Stimulated activated CD4-positive, alpha-beta T cell treated with anti-CD3 and anti-CD28 coated beads, TNF-alpha, amount 100 ng/mL, for 4 hours (primary cell): ENCODE measurements around the gene DDRGK1.
A peak's percentile ranks its signal among the peaks of the same experiment; 100 is the strongest.

ENCODE experiments used
- DNase-seq, 3 experiments: peaks; one replicate each; pipeline ENCODE4 v3.0.0-alpha.2; 2020; ENCODE audit warnings: low read depth in 3 of 3

Gene DDRGK1

GRCh38 chr20:3235666-3236324 lies 31.3 kb upstream of the DDRGK1 start:
- no peak for DNase-seq

GRCh38 chr20:3233991-3234498 lies 29.6 kb upstream of the DDRGK1 start:
- no peak for DNase-seq

- no peak for DNase-seq
Measured at GRCh38 chr20:3233131-3233990, 28.9 kb upstream of the DDRGK1 start.

GRCh38 chr20:3231889-3232588 lies 27.6 kb upstream of the DDRGK1 start:
- DNase-seq: no peak

GRCh38 chr20:3231116-3231515 lies 26.6 kb upstream of the DDRGK1 start:
- DNase-seq: no peak

- no peak for DNase-seq
Measured at GRCh38 chr20:3229798-3230197, 25.3 kb upstream of the DDRGK1 start.

GRCh38 chr20:3229158-3229557 lies 24.7 kb upstream of the DDRGK1 start:
- DNase-seq: no peak

- DNase-seq: no peak
Measured at GRCh38 chr20:3228750-3229032, 24.2 kb upstream of the DDRGK1 start.

GRCh38 chr20:3227936-3228749 lies 23.7 kb upstream of the DDRGK1 start:
- DNase-seq: no peak

GRCh38 chr20:3227506-3227905 lies 23.0 kb upstream of the DDRGK1 start:
- DNase-seq: no peak

- DNase-seq: no peak
Measured at GRCh38 chr20:3226864-3227263, 22.4 kb upstream of the DDRGK1 start.

GRCh38 chr20:3226093-3226492 lies 21.6 kb upstream of the DDRGK1 start:
- DNase-seq: no peak

- no peak for DNase-seq
Measured at GRCh38 chr20:3224681-3225421, 20.4 kb upstream of the DDRGK1 start.

- DNase-seq: no peak
Measured at GRCh38 chr20:3223994-3224680, 19.7 kb upstream of the DDRGK1 start.

GRCh38 chr20:3223651-3223993 lies 19.1 kb upstream of the DDRGK1 start:
- DNase-seq: no peak

GRCh38 chr20:3222635-3223600 lies 18.4 kb upstream of the DDRGK1 start:
- DNase-seq: no peak

- DNase-seq: no peak
Measured at GRCh38 chr20:3221398-3222226, 17.1 kb upstream of the DDRGK1 start.

- DNase-seq: peak; percentile 54 to 70 (median 61)
Measured at GRCh38 chr20:3218307-3218988, 14.0 kb upstream of the DDRGK1 start.
